ENCODE results near the gene DLG2.

DLG2 gene

DNA sequence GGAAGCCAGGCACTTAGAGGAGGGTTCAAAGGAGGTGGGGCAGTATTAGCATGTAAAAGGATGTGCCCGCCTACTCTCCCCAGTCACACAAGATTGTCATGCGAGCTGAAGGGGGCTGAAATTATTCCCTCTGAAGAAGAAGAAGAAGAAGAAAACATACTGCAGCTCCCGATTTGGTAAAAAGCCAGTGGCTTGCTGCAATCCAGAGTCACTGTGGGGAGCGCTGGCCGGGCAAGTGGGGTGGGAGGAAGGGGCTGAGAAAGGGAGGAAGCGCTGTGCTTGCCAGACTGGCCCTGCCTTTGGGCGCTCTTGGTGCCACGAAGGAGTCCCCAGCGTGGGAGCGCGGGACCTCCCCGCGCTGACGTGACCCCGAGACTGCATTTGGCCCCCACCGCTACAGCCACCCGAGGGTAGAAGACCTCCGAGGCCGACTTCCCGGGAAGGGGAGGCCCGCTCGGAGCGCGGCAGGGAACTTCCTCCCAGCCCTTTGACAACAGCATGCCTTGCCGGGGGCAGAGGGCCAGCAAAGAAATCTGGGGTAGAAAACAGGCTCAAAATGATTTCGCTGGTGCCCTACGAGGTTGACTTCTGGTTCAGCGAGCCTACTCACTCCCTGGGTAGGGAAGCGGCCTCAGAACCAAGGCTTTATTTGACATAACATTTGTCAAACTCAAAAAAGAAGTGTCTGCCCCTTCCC lies 906.3 kb downstream of the DLG2 start:
- DNase-seq: no peak

DNA sequence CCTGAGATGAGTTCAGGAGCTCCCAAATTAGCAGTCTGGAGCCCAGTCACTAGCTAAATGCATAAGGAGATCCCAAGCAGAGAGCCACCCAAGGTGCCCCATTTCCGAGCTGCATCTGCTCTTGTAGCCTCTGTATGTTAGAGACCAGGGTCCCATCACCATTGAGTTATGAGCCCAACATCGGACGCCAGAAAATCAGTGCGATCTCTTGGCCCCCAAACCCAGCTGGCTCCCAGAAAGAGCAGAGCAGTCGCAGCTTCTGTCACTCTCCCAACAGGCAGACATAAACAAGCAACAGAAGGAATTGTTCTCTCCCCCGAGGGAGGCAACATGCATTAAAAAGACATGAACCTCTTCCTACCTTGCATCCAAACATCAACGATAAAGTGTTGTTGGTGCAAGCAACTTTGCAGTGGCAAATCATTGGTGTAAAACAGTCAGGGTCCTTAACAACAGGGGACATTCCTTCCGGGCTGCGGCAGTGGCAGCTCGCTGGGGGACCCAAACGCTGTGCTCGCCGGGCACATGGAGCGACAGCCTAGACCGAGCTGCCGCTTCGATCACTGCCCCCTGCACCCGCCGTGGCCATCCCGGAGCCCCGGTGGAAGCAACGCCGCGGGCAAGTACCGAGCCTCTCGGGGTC lies 907.1 kb downstream of the DLG2 start:
- DNase-seq: no peak

DNA sequence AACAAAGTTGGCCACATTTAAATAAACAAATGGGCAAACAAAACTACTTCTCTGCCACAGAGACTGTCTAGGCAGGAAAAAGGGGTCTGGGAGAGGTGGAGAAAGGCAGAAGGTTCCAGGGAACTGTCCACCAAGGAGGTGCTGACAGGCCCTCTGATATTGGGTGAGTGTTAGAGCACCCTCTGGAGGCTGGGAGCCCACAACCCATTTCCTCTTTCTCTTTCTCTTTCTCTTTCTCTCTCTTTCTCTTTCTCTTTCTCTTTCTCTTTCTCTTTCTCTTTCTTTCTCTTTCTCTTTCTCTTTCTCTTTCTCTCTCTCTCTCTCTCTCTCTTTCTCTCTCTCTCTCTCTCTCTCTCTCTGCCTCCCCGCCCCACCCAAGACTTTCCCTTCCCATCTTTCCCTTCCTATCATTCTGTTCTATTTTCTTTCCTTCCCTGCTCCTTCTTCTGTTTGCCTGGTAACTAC lies 912.8 kb downstream of the DLG2 start:
- no peak for DNase-seq

DNA sequence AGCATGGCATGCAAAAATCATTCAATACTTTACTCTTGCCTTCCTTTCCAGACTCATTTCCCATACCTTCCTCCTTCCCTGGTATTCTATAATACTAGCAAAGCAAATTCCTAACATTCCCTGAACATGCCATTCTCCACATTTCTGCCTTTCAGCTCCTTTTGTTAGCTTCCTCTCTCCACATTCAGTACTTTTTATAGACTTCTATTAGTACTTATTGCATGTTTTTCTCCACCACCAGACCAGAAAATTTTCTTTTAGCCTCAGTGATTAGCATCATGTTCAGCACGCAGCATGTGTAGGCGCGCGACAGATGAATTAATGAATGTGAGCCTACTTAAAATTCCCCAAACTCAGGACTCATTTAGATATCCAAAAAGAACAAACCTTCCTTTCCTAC lies 935.3 kb downstream of the DLG2 start:
- no peak for DNase-seq

DNA sequence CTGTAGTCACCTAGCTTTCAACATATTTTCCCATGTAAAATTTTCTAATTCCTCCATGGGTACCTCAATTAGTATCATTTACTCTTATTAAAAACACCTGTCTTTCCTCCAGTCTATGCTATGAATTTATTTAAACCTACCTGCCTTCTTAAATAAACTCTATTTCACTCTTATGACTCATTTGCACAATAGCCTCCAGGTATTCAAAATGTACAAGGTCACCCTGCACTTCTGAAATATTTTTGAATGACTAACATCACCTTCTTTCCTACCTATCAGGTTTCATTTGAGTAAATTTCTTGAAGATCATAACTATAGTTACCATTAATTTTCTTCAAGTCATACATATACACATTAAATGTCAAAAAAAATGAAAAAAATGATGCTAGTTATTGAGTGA lies 939.7 kb downstream of the DLG2 start:
- DNase-seq: no peak

DNA sequence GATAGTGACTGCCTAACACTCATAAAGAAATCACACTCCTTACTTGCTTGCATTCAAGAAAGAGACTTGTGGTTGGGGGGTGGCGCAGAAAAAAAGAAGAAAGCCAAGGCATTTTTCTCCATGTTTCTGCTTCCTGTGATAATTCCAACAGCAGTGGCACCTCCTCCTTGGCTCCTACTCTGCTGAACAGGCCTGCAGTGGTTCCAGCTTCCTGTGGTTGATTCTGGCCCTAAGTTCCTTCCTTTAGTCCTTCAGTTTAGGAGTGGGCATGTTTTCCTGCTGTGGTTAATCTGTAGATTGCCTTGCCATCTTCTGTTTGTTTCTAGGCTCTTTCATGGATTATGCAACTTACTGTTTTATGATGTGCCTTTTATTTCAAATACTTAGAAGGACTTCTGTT lies 940.4 kb downstream of the DLG2 start:
- DNase-seq: no peak

DNA sequence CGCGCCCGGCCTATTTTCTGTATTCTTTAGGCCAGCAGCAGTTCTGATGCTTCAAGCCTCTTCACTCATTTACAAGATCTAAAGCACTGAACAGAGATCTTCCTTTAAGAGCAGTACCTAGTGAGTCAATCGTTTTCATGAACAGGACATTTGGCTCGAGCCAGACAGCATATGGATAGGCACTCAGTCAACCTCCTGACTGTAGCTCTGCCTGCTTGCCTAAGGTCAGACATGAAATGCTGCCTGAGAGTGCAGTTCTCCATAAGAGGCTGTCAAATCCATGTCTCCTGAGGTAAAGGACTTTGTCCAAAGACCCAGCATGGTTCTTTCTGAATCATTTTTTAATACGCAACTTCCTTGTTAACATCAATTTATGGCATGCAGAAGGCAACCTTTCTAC lies 941.2 kb downstream of the DLG2 start:
- DNase-seq: no peak

DNA sequence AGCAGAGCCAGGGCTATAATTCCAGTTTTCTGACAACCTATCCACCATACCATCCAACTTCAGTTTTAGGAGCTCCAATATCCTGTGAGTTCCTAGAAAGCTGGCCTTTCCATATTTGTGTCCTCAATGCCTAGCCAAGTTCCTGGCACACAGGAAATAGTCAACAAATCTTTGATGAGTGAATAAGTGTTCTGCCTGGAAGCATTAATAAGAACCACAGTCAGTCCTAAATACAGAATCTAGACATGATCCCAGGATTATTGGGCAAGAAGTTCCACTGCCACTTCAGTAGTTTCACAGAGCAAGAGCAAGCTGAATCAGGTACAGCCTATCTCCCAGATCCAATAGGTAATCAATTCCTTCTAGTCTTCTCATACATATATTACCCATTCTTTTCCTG lies 942.0 kb downstream of the DLG2 start:
- no peak for DNase-seq

DNA sequence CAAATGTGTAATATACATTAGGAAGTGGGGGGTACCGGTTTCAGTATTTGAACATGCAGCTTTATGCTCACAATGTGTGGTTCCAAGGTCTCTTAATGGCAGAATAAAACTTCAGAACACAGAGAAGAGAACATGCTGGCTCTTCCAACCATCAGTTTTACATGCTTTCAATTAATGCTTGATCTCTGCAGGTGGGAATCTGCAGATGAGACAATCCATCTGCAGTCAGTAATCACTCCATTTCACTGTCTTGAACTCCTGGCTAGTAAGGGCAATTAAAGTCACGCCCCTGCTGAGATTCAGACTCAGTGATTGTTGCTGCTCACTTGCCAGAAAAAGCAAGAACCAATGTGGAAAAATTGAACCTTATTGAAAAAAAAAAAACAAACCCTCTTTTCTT lies 945.7 kb downstream of the DLG2 start:
- DNase-seq: no peak

DNA sequence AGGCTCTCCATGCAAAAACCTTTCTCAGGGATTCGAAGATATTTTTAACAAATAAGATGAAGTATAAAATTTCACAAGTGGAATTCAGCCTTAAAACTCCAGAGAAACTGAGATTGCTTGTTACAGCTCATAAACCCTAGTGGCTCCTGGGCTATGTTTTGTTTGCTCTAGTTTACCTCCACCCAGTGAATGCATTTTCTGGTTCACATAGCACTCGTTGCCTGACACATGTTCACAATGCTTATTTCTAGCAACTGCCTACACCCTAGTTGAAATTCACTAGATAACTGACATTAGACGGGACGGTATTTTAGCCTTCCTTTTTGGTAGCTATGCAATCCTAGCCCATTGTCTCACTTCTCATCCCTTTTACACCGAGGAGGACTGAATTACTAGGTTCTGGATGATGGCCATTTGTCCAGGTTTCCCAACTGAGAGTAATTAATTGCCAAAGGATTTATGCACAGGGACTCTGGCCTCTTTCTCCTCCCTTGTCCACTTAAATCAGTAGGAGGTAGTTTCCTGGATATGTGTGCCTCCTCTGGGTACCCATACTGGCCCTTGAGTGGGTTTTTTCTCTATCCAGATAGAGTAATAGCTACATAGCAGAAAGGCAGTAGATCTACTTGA lies 951.6 kb downstream of the DLG2 start:
- DNase-seq: no peak

DNA sequence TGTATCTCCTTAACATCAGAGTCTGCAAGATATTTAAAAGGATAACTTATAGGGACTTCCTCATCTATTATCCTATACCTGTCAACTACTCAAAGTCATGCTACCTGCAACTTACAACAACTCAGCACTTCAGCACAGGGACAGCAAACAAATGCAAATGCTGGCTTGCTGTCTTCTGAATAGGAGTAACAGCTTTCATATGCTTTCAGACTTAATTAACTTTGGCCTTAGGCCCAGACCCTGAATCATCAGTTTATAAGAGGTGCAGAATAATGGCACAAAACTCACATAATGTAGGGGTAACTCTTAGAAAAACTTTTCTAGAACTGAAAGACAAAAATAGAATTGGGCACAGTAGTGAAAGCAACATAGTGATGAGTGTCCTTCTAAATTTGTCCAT lies 953.4 kb downstream of the DLG2 start:
- DNase-seq: no peak

DNA sequence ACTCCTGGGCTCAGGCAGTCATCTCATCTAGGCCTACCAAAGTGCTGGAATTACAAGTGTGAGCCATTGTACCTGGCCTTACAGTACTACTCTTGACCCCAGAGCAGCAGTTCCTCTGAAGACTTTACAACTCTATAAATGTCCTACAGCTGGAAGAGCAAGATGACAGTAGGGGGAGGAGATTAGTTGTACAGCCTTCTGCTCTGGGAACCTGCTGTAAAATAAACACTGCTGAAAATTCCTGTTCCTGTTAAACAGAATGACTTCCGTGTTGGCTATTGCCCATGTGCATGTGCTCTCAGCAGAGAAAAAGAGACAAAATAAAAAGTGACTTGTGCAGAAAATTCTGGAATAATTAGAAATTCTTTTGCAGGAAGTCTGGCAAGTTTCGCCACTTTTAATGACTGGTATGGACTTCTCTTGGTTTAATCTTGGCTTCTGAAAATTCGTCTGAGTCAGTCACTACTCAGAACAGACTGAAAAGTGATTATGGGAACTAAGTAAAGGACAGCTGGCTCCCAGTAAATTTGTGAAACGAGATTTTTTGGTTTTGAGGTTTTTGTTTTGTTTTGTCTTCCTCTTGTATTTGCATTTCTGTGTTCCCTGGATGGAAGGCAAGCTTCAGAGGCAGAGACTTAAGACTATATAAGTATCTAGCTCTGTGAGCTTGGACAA lies 955.7 kb downstream of the DLG2 start:
- no peak for DNase-seq

DNA sequence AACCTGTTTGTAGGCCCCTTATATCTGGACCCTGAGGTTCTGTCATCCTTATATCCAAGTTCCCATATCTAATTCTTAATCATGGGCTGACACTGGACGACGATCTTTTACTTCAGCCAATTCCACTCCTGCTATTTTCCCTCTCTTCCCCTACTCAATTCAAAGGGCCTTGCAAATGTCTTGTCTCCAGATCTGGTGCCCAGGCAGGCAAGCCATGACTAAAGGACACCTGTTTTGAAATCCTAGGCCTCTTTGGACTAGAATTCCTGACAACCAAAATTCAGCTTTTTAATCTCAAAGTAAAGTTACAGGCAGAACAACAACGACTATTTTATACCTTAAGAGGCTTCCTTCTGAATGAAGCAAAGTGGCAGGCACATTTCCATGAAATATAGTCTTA lies 963.4 kb downstream of the DLG2 start:
- DNase-seq: no peak

DNA sequence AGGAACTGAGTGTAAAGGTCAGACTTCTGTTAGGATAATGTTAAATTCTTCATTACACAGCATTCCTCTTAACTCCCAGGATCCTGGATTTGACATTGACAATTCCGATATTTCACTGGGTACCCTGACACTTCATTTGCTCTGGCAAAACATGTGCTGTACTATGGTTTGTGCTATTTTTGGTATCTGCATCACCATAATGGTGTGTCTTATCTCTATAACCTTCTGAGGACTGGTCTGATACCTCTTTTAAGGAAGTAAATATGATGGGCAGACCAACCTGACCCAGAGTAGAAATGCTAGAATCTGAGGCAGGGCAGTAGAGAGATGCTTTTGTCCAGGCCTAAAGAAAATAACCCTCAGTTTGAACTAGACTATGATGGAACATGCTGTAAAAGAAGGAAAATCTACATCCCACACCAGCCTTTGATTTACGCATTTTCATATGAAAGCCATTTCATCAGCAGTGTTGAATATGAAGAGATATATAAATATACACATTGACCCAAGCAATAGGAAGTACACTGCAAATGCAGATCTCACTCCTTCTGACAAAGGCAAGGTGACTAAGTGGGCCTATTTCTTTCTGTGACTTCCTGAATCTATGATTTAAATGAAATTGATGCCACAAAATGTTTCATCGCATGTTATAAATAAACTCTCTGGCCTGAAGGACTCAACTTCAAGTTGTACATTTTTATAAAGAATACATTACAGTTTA lies 966.7 kb downstream of the DLG2 start:
- no peak for DNase-seq

DNA sequence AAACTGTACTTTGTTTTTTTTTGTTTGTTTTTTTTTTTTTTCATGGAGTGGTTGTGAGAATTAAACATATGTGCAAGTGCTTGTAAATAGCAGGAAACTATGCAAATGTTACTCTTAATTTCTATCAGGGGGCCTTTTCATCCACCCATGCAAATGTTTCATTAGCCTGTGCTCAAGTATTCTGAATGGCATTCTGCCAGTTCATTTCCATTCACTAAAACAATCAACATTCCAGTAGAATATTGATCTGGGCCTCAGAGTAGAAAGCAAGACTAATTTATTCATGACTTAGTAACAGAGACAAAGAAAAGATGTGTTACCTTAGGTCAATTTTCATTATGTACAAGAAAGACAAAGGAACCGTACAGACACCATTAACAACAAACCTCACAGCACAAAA lies 971.4 kb downstream of the DLG2 start:
- DNase-seq: no peak

DNA sequence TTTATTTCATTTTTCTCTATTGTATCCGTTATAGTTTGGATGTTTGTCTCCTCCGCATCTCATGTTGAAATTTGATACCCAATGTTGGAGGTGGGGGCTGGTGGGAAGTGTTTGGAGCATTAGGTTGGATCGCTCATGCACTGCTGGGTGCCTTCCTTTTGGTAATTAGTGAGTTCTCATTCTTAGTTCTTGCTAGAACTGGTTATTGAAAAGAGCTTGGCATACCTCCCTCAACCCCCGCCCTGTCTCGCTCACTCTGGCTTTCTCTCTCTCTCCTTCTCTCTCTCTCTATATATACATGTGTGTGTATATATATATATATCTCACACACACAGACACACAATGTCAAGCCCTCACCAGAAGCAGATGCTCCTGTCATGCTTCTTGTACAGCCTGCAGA lies 978.7 kb downstream of the DLG2 start:
- no peak for DNase-seq

DNA sequence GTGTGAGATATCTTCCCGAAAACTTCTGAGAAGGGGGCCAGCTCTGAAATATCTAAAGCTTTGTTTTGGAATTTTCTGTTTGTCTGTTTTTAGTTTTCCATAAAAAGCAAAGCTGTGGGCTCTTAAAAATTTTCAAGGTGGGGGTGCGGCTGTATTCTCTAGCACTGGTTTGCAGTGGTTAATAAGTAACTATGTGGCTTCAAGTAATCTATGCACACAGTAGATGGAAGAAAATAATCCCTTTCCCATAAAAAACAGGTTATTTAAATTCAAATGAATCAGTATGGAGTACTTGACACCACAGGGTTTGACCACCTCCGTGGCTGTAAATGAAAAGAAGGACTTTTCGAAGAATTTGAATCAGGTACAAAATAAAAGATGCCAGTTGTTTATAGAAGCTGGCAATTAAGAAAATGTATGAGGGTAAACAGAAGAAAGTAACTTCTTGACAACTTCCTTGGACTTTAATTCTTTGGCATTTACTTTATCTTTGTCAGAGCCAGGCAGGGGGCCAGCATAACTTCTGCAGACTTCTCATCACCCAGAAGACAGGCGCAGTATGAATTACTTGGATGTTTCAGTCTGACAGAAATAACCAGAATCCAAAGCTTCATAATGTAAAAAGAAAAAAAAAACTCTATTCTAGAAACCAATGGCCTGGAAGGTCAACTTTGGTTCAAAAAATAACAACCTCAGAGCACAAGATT lies 981.0 kb downstream of the DLG2 start:
- no peak for DNase-seq

DNA sequence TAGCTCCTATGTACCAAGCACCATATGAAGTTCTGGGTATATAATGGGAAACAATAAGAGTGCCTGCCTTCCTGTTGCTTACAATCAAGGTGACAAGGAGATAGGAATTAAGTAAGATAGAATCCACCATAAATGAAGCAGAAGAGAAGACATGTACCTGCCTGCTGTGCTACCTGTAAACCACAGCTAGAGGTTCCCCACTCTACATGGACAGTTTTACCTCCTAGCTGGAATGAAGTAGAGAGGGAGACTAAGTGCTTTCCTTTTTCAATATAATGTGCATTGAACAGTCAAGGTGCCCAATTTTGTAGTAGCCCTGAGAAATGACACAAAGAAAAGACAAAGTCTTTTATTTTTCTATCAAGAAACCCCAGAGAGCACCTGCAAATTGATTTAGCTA lies 984.6 kb downstream of the DLG2 start:
- no peak for DNase-seq

DNA sequence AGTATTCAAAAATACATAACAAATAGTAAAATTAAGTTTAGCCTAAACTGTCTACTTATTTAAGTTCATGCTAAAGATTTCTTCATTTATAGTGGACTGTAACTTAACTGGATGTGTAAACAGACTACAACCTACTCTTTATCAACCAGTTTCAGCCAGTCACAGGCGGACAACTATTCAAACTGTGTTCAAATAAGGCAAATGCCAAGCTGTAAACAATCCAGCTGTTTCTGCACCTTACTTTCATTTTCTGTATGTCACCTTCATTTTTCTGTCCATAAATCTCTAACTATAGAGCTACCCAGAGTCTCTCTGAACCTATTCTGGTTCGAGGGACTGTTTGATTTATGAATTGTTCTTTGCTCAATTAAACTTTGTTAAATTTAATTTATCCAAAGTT lies 992.8 kb downstream of the DLG2 start:
- DNase-seq: no peak

DNA sequence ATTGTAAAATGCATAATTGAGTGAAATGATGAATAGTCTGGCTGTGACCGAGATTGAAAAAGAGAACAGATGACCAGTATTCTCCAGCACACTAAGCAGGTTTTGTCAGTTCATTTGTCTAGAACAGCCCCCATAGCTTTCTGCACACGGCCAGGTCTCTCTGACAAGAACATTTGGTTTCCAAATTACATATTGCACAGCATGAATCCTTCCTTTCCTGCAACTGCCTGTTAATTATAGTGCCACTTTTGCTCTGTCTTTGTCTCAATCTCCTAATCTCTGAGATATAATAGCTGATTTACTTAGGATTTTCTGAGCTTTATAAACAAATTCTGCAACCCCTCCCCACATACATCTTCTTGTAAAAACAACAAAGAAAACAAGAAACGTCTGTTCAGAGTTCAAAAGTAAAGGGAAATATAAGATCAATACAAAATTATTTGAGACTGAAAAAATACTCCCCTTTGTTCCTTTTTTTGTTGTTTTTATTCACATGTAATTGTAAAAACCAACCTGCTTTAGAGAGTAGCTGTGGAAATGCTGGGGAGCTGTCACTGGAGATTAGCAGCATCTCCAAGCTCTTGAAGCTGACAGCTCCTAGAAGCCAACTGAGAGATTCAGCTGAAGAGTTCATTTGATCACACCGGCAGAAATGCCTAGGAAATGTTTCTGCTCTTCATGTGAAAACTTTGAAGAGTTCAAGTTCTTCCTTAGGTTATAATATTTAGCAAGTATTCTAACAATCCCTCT lies 998.1 kb downstream of the DLG2 start:
- no peak for DNase-seq

DNA sequence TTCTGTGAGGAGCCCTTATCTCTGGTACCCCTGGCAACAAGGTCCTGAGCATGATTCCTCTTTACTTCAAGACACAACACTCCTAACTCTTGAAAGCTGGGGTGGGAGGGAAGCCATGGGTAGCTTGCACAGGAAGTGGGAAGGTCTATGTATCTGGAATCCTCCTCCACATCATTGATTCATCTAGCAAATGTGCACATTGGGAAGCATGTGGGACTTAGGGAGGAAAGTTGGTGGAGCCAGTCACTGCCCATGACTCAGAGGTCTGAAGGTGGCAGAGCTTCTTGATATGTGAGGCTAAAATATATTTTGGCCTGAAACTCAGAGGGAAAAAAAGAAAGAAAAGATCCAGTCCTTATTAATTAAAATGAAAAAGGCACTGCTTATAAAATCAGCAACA lies 1000.9 kb downstream of the DLG2 start:
- no peak for DNase-seq

DNA sequence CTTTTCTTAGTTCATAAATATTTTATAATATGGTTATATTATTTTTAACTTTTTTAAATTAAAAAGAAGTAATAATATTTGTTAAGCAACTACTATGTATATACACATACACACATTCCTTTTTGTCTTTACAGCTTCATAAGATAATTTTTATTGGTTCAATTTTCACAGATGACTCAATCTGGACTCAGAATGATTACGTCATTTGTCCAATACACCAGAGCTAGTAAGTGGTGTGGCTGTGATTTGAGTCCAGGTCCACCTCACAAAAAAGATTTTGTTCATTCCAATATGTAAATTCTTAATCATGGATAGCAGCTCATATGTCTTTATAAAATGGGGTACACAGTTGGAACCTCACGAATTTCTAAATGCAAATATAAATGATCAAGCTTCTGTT lies 1014.5 kb downstream of the DLG2 start:
- DNase-seq: no peak
